K562 (cell line): Measurements from ENCODE around the gene GPRC5B. TPM values are rescaled to one million over a fixed set of nuclear protein-coding genes. Genes with fewer than 3 reads are reported as not detected.

Source experiments
- ATAC-seq: fragments of 200-7000 bp; cut with Tn5 transposase; 3 replicates; pipeline ENCODE4 v1.9.1; 2020; ENCODE audit warnings: moderate library complexity
- BruUV-seq: library from RNA; stranded (reverse); fragments of 400-500 nt; replicated peaks from 2 replicates; lab custom pipeline; 2021; lab: Mats Ljungman, UMichigan
- CTCF ChIA-PET: fragments of 300-600 bp; formaldehyde crosslinking; extraction: SDS; loops from one replicate; lab custom pipeline; 2021; ENCODE audit warnings: low intra/inter-chr PET ratio; lab: Yijun Ruan, JAX
- POLR2A ChIA-PET: fragments of 300-600, 350-650 bp; sonication (Branson Sonifier 250); formaldehyde crosslinking; extraction: SDS; loops from one replicate; lab custom pipeline; 2021; ENCODE audit warnings: antibody characterized with exemption, inconsistent platforms; lab: Yijun Ruan, JAX
- DNase-seq, 4 experiments: peaks; one replicate each; pipeline versions ENCODE4 v3.0.0 to v3.0.0-alpha.2; 2011 to 2018; ENCODE audit warnings: low spot score in 3 of 4, mixed read lengths in 3 of 4; ENCODE audit errors: extremely low read depth in 1 of 4
- FAIRE-seq: peaks from 2 replicates; lab custom pipeline; 2011; peaks lifted over from hg19 to GRCh38; lab: Jason Lieb, UNC
- H2AFZ ChIP-seq: 2 replicates; pipeline ENCODE4 v1.6.0; 2011; ENCODE audit warnings: low read depth, low read length, control low read depth, inconsistent platforms
- H3K27ac ChIP-seq: fragments of 200-600 bp; 3 replicates; pipeline ENCODE4 v1.8.0; 2011; ENCODE audit warnings: low read depth, mild to moderate bottlenecking, control low read depth, inconsistent platforms, low read length, moderate library complexity, mixed read lengths; ENCODE audit errors: extremely low read depth
- H3K27me3 ChIP-seq, 2 experiments: fragments of 300-600 bp in 1 of 2; 2 replicates in 1 of 2; 3 replicates in 1 of 2; pipeline versions ENCODE4 v1.6.0 to v1.8.0; 2011; ENCODE audit warnings: inconsistent platforms in 2 of 2, low read length in 2 of 2, mild to moderate bottlenecking in 1 of 2, mixed read lengths in 1 of 2, moderate library complexity in 1 of 2; ENCODE audit not compliant: control insufficient read depth in 2 of 2, insufficient read depth in 2 of 2
- H3K36me3 ChIP-seq: fragments of 300-600 bp; 3 replicates; pipeline ENCODE4 v1.8.0; 2011; ENCODE audit warnings: mild to moderate bottlenecking, low read length, inconsistent platforms; ENCODE audit not compliant: control insufficient read depth, insufficient read depth
- H3K4me1 ChIP-seq, 2 experiments: fragments of 200-600 bp in 1 of 2; replicated peaks in 1 of 2; 2 replicates in 1 of 2; 3 replicates in 1 of 2; pipeline versions ENCODE4 v1.5.1 to v1.8.0; 2011; ENCODE audit warnings: inconsistent platforms in 2 of 2, low read length in 2 of 2, mild to moderate bottlenecking in 1 of 2, mixed read lengths in 1 of 2, moderate library complexity in 1 of 2; ENCODE audit not compliant: control insufficient read depth in 2 of 2, insufficient read depth in 2 of 2
- H3K4me2 ChIP-seq: 2 replicates; pipeline ENCODE4 v1.6.1; 2011; ENCODE audit warnings: low read length, control low read depth, inconsistent platforms, mixed read lengths; ENCODE audit not compliant: insufficient read depth
- H3K4me3 ChIP-seq: fragments of 200-600 bp; sonication (generic), shearing (Covaris generic); 2 replicates; pipeline ENCODE4 v1.5.1; 2016; ENCODE audit warnings: control low read depth, inconsistent platforms
- H3K79me2 ChIP-seq: fragments of 200-600 bp; 3 replicates; pipeline ENCODE4 v1.8.0; 2011; ENCODE audit warnings: low read length, inconsistent platforms; ENCODE audit not compliant: control insufficient read depth, insufficient read depth
- H3K9ac ChIP-seq, 2 experiments: 2 replicates each; pipeline versions ENCODE4 v1.6.0 to v1.6.1; 2011; ENCODE audit warnings: low read depth in 2 of 2, low read length in 2 of 2, control low read depth in 1 of 2, inconsistent platforms in 1 of 2, mild to moderate bottlenecking in 1 of 2, mixed read lengths in 1 of 2; ENCODE audit not compliant: insufficient read depth in 1 of 2
- H3K9me1 ChIP-seq: one replicate; pipeline ENCODE4 v1.6.0; 2011; ENCODE audit warnings: inconsistent platforms, mild to moderate bottlenecking, low read length, moderate library complexity; ENCODE audit not compliant: control insufficient read depth, insufficient read depth
- H3K9me3 ChIP-seq: replicated peaks from 2 replicates; pipeline ENCODE4 v1.5.1; 2011; ENCODE audit warnings: low read depth, low read length, inconsistent platforms; ENCODE audit not compliant: control insufficient read depth, insufficient read depth
- H4K20me1 ChIP-seq: replicated peaks from 2 replicates; pipeline ENCODE4 v1.6.1; 2011; ENCODE audit warnings: low read length, inconsistent platforms, mixed read lengths; ENCODE audit not compliant: control insufficient read depth, insufficient read depth
- ARNT ChIP-seq, 2 experiments: fragments of 450-650 bp; IDR thresholded peaks; 2 replicates each; pipeline ENCODE4 v1.6.1; 2016; ENCODE audit warnings: mild to moderate bottlenecking in 1 of 2
- CEBPB ChIP-seq: fragments of 450-650 bp; IDR thresholded peaks from 2 replicates; pipeline ENCODE4 v1.6.1; 2016; ENCODE audit warnings: missing genetic modification characterization, missing compliant biosample characterization
- FIP1L1 ChIP-seq: fragments of 200-400 bp; formaldehyde crosslinking; IDR thresholded peaks from 2 replicates; pipeline ENCODE4 v1.6.1; 2018; ENCODE audit warnings: mild to moderate bottlenecking, low read depth, low read length; ENCODE audit not compliant: poor library complexity, severe bottlenecking
- GATAD2A ChIP-seq: fragments of 450-650 bp; IDR thresholded peaks from 2 replicates; pipeline ENCODE4 v1.6.1; 2017
- HMGN3 ChIP-seq: IDR thresholded peaks from 2 replicates; pipeline ENCODE4 v1.6.1; 2011; ENCODE audit warnings: borderline replicate concordance, low read depth, mild to moderate bottlenecking, mixed read lengths, low read length; ENCODE audit not compliant: insufficient read length; ENCODE audit errors: extremely low read depth
- HNRNPUL1 ChIP-seq: fragments of 200-400 bp; formaldehyde crosslinking; IDR thresholded peaks from 2 replicates; pipeline ENCODE4 v1.6.1; 2017; ENCODE audit warnings: low read length
- NONO ChIP-seq, 2 experiments: fragments of 200-400 bp in 1 of 2; fragments of 450-650 bp in 1 of 2; formaldehyde crosslinking in 1 of 2; IDR thresholded peaks; 2 replicates each; pipeline ENCODE4 v1.6.1; 2017; ENCODE audit warnings: low read depth in 2 of 2, mild to moderate bottlenecking in 2 of 2, moderate library complexity in 2 of 2, low read length in 1 of 2
- POU5F1 ChIP-seq: fragments of 150-350 bp; IDR thresholded peaks from 2 replicates; pipeline ENCODE4 v1.6.1; 2014; ENCODE audit warnings: borderline replicate concordance, low read length, low read depth, mild to moderate bottlenecking; ENCODE audit not compliant: partially characterized antibody
- PTBP1 ChIP-seq: fragments of 200-400 bp; formaldehyde crosslinking; IDR thresholded peaks from 2 replicates; pipeline ENCODE4 v1.6.1; 2017; ENCODE audit warnings: low read depth, low read length
- SMAD1 ChIP-seq: fragments of 150-350 bp; IDR thresholded peaks from 2 replicates; pipeline ENCODE4 v1.6.1; 2014; ENCODE audit warnings: low read length, low read depth; ENCODE audit not compliant: partially characterized antibody
- SREBF2 ChIP-seq: sonication (generic); formaldehyde crosslinking; IDR thresholded peaks from 2 replicates; pipeline ENCODE4 v1.4.0; 2020; ENCODE audit warnings: mild to moderate bottlenecking, missing genetic modification reagents
- TRIM24 ChIP-seq, 2 experiments: fragments of 450-650 bp; IDR thresholded peaks; 2 replicates each; pipeline ENCODE4 v1.6.1; 2016
- ZBTB26 ChIP-seq: fragments of 450-650 bp; formaldehyde crosslinking; IDR thresholded peaks from 2 replicates; pipeline ENCODE4 v1.4.0; 2022; ENCODE audit warnings: missing genetic modification characterization
- ZKSCAN3 ChIP-seq: fragments of 250-450 bp; sonication (Bioruptor Pico); IDR thresholded peaks from 2 replicates; pipeline ENCODE4 v1.4.0; 2020
- ZNF174 ChIP-seq: fragments of 250-450 bp; sonication (Bioruptor Pico); IDR thresholded peaks from 2 replicates; pipeline ENCODE4 v1.4.0; 2020; ENCODE audit warnings: mild to moderate bottlenecking
- ZNF175 ChIP-seq: fragments of 200-800 bp; sonication (Bioruptor generic); IDR thresholded peaks from 2 replicates; pipeline ENCODE4 v1.6.1; 2016; ENCODE audit warnings: low read depth, mild to moderate bottlenecking, missing genetic modification characterization, missing compliant biosample characterization
- ZNF639 ChIP-seq, 2 experiments: fragments of 200-800 bp in 1 of 2; sonication (Bioruptor generic) in 1 of 2; sonication (generic) in 1 of 2; formaldehyde crosslinking in 1 of 2; IDR thresholded peaks in 1 of 2; conservative IDR thresholded peaks in 1 of 2; 2 replicates each; pipeline versions ENCODE4 v1.5.0 to v1.6.1; 2016 to 2020; ENCODE audit warnings: missing compliant biosample characterization in 1 of 2, missing genetic modification characterization in 1 of 2, missing genetic modification reagents in 1 of 2
- WGBS: fragments of 100-300 bp; shearing (Covaris generic); methylation state at CpG from one replicate; pipeline ENCODE4 v1.1.6; 2016; ENCODE audit warnings: low coverage, mixed read lengths; ENCODE audit not compliant: insufficient coverage; ENCODE audit errors: missing lambda C conversion rate; 5-methylcytosine and 5-hydroxymethylcytosine counted together
- in situ Hi-C: fragments of 300-500 bp; cut with MboI; formaldehyde crosslinking; loops from 4 replicates; pipeline ENCODE4 v1.15.0; 2018; ENCODE audit warnings: inconsistent platforms, mixed read lengths
- intact Hi-C: fragments of 100-400 bp; cut with micrococcal nuclease; formaldehyde crosslinking; loops from 2 replicates; pipeline ENCODE4 v1.14.2; 2022
- polyA plus RNA-seq, 8 experiments: library from polyadenylated mRNA; depleted of rRNA in 4 of 8; stranded (reverse) in 5 of 8; unstranded in 3 of 8; fragments of >200 nt; fragmentation: Nextera tagmentation in 2 of 8; fragmentation: Illumina TruSeq in 1 of 8; extraction: Ambion mirVana in 2 of 8; extraction: Trizol in 1 of 8; gene quantifications; 2 replicates each; pipeline versions ENCODE4 v1.2.1 to v1.2.3, GENCODE V29; 2011 to 2014; ENCODE audit warnings: inconsistent platforms in 1 of 8, missing spikeins in 1 of 8
- total RNA-seq, 7 experiments: library from RNA; depleted of rRNA in 6 of 7; stranded (reverse); fragments of >200 nt in 6 of 7; fragmentation: Illumina TruSeq in 2 of 7; extraction: Trizol in 2 of 7; gene quantifications; 2 replicates each; pipeline versions ENCODE4 v1.2.1 to v1.2.3, GENCODE V29; 2011 to 2021; ENCODE audit warnings: low replicate concordance in 1 of 7
- TF ChIP-seq, protein P1 (sequence below): fragments of 250-450 bp; sonication (Bioruptor Pico); IDR thresholded peaks from 2 replicates; pipeline ENCODE4 v1.8.0; 2021; ENCODE audit warnings: borderline replicate concordance, mild to moderate bottlenecking, moderate library complexity; ENCODE audit not compliant: poor library complexity, severe bottlenecking

GPRC5B gene
- total and polyA plus RNA-seq, 9 of the 15 experiments (the other 6 are each of a cell fraction or from before 2014, with no cell fraction given): 0.65 to 5.5 (median 1.3) TPM

- no peak for TF ChIP-seq POU5F1
Measured at GRCh38 chr16:19872179-19872863, 12.3 kb downstream of the GPRC5B start (continued).

DNA sequence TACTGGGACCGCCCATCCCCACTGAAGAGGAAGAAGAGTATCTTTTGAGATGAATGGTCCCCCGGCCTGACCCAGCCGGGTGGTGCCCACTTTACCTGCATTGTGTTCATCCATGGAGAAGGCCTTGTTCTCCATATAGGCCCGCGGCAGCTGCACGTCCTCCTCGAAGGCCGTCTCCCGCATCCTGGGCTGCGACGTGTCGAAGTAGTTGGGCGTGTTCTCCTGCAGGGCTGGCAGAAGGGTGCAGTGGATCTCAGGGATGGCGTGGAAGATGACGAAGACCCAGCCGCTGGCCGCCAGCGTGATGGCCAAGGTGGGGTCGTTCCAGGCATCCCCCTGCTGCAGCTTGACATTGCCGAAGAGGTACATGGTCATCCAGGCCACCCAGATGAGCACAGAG is 12.9 kb downstream of the GPRC5B start:
- DNase-seq (no peak), ATAC-seq (no peak), FAIRE-seq (no peak)
- Histone ChIP-seq H4K20me1 (0 out of 2 replicates have a peak, but pooled peaks cover 5% of the 10 kb centered on the region), H3K9ac (no peak overlapping the region), H3K79me2 (no peaks in the 10 kb centered on the region), H3K4me3 (no peak overlapping the region), H3K4me1 (peaks cover 0 to 5% of the 10 kb centered on the region in 2 experiments; a peak in 2 of 5 replicates), H3K27ac (no peak overlapping the region), H2AFZ (no peak overlapping the region), H3K36me3 (no peaks in the 10 kb centered on the region), H3K4me2 (no peak overlapping the region), H3K27me3 (peaks cover 13 to 37% of the 10 kb centered on the region in 2 experiments; a peak in 4 of 5 replicates), H3K9me3 (no peaks in the 10 kb centered on the region), H3K9me1 (no peaks in the 10 kb centered on the region)
- no TSS peak for BruUV-seq
- POLR2A ChIA-PET: no interaction called here
- CTCF ChIA-PET: no interaction called here
- intact Hi-C loops: no loop called here
- TF ChIP-seq HMGN3 (no peak), ZKSCAN3 (CRISPR knock-in tag) (no peak), ZNF639 (CRISPR knock-in tag; conservative IDR thresholded peaks at IDR 0.05 in 1 of 2, IDR thresholded peaks at IDR 0.05 in 1 of 2) (no peak), HNRNPUL1 (no peak), PTBP1 (no peak), TRIM24 (IDR thresholded peaks at IDR 0.05) (no peak), SREBF2 (CRISPR knock-in tag) (no peak), ARNT (IDR thresholded peaks at IDR 0.05) (no peak), ZNF175 (CRISPR knock-in tag) (no peak), ZNF174 (CRISPR knock-in tag) (no peak), GATAD2A (no peak), SMAD1 (no peak), ZBTB26 (CRISPR knock-in tag) (no peak), CEBPB (no peak), NONO (IDR thresholded peaks at IDR 0.05; ENCODE audit: low read depth in 2 of 2, low read length in 1 of 2) (no peak), FIP1L1 (no peak)
- TF ChIP-seq, protein P1, sequence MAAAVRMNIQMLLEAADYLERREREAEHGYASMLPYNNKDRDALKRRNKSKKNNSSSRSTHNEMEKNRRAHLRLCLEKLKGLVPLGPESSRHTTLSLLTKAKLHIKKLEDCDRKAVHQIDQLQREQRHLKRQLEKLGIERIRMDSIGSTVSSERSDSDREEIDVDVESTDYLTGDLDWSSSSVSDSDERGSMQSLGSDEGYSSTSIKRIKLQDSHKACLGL (CRISPR knock-in tag): no peak
- in situ Hi-C loops: no loop called here
- WGBS: 19% methylated on average over 20 of the region's 20 CpGs
